CD4-positive, alpha-beta T cell treated with Interleukin-4 for 4 hours (primary cell): ENCODE results near the gene PFKFB3.
"Not testable (repeated sequence)": the region's sequence is repeated elsewhere in the genome, so short reads cannot be mapped to it uniquely, and the experiment has no call there.

Experiments
- DNase-seq: peaks from one replicate; pipeline ENCODE4 v3.0.0-alpha.2; 2020

PFKFB3 gene

DNA sequence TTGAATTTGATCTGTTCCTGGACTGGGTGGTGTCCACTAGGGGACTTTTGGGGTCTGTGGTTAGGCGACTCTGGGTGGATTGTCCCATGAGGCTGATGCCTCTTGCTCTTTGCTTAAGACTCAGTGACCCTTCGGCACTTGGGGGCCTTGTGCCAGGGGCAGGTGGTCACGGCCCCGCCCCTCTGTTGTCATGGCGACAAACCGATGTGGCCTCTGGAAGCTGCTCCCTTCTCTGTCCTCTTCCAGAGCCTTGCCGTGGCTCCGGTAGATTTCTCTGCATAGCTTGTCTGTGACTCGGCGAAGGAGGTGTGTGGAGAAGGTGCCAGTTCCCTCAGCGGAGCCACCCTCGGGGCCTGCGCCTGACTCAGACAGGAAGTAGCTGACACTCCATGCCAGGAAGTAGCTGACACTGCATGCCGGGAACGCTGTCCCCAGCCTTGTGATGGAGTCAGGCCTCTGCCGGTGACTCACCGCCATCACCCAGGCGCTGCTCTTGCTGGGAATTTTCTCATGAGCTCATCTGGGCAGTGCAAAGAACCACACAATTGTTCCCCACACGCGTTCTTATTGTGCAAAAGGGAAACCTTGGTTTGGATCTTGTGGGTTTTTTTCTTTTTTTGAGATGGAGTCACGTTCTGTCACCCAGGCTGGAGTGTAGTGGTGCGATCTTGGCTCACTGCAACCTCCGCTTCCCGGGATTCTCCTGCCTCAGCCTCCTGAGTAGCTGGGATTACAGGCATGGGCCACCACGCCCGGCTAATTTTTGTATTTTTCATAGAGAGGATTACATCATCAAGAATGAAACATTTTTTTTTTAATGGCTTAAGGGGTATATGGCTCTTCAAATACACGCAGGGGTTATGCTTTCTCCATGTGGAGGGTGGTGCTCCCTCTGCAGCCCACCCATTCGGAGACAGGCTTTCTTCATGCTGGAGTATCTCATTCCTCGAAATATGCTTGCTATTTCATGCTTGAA lies 72.6 kb downstream of the PFKFB3 start:
- DNase-seq, result peak; percentile 96

GRCh38 chr10:6276356-6276755 lies 73.6 kb downstream of the PFKFB3 start:
- DNase-seq, result no peak

DNA sequence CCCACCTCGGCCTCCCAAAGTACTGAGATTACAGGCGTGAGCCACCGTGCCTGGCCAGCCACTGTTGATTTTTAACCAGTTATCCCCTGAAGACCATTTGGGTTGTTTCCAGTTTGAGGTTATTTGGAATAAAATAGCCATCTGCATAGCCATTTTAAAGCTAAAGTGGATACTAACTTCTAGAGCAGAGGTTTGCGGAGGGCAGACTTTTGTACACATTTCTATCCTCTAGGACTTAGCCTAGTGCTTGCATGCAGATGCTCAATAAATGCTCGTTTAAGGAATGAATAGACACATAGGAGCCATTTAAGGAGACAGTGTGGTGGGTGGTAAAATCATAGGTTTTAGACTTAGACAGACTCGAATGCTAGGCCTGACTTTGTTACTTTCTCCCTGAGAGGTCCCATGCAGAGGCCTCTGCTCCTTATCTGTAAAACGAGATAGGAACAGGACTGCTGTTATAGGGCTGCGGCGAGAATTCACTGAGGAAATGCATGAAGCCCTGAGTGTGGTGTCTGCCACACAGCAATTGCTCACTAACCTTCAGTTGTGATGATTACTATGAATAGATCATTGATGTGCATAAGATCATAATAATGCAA lies 75.9 kb downstream of the PFKFB3 start:
- no peak for DNase-seq

- no peak for DNase-seq
Measured at GRCh38 chr10:6279540-6280267, 77.0 kb downstream of the PFKFB3 start.

GRCh38 chr10:6280291-6280690 lies 77.6 kb downstream of the PFKFB3 start:
- DNase-seq, result no peak

GRCh38 chr10:6282454-6282958 lies 79.8 kb downstream of the PFKFB3 start:
- DNase-seq, result no peak

- DNase-seq, result no peak
Measured at GRCh38 chr10:6283655-6284054, 80.9 kb downstream of the PFKFB3 start.

DNA sequence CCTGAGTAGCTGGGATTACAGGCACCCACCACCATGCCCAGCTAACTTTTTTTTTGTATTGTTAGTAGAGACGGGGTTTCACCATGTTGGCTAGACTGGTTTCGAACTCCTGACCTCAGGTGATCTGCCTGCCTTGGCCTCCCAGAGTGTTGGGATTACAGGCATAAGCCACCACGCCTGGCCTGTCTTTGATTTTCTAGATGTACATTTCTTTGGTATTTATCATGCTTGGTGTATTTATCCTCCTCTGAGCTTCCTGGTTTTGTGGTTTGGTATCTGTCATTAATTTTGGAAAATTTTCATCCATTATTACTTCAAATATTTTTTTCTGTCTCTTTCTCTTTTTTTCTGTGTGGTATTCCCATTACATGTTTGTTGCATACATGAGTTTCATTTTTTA lies 87.9 kb downstream of the PFKFB3 start:
- not testable (repeated sequence) for DNase-seq

GRCh38 chr10:6292741-6293151 lies 90.0 kb downstream of the PFKFB3 start:
- no peak for DNase-seq

- DNase-seq, result not testable (repeated sequence)
Measured at GRCh38 chr10:6296425-6296824, 93.7 kb downstream of the PFKFB3 start.

DNA sequence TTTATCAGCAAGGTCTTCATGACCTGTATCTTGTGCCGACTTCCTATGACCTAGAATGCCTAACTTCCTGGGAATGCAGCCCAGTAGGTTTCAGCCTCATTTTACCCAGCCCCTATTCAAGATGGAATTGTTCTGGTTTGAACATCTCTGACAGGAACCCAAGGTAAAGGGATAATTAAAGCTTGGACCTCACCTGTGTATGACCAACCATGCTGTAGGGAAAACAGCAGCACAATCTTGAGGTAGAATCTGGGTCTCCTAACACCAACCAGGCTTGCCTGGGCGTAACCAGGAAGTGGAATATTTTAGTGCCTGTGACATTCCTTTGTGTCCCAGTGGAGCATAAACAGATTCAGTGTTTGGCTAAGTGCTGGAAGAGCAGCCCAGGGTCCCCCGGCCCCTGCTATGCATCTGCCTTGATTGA lies 94.1 kb downstream of the PFKFB3 start:
- DNase-seq, result no peak

GRCh38 chr10:6297522-6297921 lies 94.8 kb downstream of the PFKFB3 start:
- DNase-seq, result no peak

GRCh38 chr10:6297951-6298381 lies 95.2 kb downstream of the PFKFB3 start:
- no peak for DNase-seq

DNA sequence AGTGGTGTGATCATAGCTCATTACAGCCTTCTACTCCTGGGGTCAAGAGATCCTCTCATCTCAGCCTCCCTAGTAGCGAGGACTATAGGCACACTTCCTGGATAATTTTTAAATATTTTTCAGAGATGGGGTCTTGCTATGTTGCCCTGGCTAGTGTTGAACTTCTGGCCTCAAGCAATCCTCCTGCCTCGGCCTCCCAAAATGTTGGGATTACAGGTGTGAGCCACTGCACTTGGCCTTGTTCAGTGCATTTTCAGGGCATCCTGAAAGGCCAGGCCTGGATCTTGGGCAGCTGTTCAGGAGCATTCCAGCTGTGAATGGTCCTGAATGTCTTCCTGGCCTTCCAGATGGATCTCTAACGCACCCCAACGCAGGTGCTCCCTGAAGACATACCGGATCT lies 95.7 kb downstream of the PFKFB3 start:
- DNase-seq, result no peak

DNA sequence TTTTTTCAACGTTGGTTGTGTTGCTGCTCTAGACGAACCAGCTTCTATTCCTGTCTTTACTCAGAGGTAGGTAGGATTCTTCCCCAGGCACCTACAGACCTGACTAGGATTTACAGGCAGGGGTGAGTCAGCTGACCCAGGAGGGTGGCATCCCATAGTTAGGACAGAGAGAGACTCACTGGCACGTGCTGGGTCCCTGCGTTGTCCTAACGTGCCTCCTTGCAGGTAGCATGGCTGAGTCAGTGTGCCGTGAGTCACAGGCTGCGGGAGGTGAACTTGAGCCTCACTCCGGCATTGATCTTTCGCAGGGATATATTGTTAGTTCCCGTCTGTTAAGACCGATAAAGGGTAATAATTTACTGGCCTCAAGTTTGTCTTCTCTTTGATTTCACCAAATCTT lies 96.5 kb downstream of the PFKFB3 start:
- no peak for DNase-seq

GRCh38 chr10:6299743-6300105 lies 97.0 kb downstream of the PFKFB3 start:
- DNase-seq, result no peak

DNA sequence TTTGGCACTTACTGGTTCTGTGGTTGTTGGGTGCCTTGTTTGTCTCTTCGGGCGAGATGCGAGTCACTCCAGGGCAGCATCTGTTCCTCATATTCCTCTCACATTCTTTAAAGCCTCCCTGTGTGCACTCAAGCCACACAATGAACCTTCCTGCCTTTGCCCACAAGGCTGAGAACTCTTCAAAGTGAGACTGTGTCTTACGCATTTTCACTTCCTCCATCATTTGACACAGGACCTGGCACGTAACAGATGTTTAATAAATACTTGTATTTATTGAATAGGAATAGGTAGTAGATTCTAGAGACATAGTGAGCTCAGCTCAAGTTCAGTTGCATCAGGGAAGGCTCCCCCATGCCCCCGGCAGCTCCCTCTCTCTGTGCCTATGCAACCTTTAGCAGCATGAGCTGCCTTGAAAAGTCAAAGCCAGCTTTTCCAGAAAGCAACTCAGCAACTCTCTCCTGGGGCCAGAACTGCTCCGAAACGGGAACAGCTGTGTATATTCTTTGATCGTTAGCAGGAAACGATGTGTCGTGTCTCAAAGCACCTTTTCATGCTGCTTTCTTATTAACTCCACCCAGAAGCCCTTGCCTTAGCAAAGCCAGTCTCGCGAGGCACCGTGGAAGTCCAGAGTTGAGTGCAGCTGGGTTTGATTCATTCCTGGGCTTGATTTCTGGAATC lies 97.5 kb downstream of the PFKFB3 start:
- peak; percentile 32 for DNase-seq

GRCh38 chr10:6300784-6301460 lies 98.2 kb downstream of the PFKFB3 start:
- DNase-seq, result no peak

GRCh38 chr10:6301488-6302075 lies 98.8 kb downstream of the PFKFB3 start:
- no peak for DNase-seq
